ENCODE data around the gene TUT7. TPM values are rescaled to one million over a fixed set of nuclear protein-coding genes. Genes with fewer than 3 reads are reported as not detected.
"Not testable (repeated sequence)": the region's sequence is repeated elsewhere in the genome, so short reads cannot be mapped to it uniquely, and the experiment has no call there.

TUT7 gene, protein sequence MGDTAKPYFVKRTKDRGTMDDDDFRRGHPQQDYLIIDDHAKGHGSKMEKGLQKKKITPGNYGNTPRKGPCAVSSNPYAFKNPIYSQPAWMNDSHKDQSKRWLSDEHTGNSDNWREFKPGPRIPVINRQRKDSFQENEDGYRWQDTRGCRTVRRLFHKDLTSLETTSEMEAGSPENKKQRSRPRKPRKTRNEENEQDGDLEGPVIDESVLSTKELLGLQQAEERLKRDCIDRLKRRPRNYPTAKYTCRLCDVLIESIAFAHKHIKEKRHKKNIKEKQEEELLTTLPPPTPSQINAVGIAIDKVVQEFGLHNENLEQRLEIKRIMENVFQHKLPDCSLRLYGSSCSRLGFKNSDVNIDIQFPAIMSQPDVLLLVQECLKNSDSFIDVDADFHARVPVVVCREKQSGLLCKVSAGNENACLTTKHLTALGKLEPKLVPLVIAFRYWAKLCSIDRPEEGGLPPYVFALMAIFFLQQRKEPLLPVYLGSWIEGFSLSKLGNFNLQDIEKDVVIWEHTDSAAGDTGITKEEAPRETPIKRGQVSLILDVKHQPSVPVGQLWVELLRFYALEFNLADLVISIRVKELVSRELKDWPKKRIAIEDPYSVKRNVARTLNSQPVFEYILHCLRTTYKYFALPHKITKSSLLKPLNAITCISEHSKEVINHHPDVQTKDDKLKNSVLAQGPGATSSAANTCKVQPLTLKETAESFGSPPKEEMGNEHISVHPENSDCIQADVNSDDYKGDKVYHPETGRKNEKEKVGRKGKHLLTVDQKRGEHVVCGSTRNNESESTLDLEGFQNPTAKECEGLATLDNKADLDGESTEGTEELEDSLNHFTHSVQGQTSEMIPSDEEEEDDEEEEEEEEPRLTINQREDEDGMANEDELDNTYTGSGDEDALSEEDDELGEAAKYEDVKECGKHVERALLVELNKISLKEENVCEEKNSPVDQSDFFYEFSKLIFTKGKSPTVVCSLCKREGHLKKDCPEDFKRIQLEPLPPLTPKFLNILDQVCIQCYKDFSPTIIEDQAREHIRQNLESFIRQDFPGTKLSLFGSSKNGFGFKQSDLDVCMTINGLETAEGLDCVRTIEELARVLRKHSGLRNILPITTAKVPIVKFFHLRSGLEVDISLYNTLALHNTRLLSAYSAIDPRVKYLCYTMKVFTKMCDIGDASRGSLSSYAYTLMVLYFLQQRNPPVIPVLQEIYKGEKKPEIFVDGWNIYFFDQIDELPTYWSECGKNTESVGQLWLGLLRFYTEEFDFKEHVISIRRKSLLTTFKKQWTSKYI (N-terminal part only)
- 10 to 100 TPM; 17.7 to 31.5 TPM for total RNA-seq

DNA sequence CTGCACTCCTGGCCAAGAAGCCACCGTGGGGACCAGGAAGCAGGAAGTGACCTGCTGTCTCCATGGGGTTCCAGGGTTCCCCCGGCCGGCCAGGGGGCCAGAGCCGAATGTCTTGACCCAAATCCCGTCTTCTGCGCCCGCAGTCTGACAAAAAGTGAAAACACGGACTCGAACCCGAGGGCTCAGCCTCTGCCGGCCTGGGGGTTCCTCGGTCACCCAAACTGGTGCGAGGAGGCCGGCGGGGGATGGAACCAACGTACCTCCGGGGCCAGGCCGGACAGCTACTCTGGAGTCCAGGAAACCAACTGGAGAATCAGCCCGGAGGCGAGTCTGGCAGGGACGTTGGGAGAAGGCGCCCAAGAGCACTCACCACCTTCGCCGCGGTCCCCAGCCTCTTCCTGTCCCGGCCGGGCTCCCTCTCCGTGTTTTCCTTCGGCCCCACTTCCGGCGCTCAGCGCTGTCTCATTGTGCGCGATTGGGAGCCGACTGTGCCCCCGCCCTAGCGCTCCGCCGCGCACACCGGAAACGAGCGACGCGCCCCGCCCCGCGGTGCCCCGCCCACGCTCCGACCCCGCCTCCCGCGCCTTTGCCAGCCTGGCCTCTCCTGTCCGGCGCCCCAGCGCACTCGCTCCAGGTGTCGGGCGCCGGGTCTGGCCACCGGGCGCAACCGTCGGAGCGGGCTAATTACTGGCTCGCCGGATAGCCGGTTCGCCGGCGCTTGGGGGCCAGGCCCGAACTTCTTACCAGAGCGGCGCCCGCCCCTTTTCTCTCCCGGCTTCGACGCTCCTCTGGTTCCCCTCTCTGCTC, at the start of gene TUT7:
TUT7 (minus strand) TSS at position 400 of the 807 bp plus-strand sequence. CDS start 1,211 bp downstream, outside the sequence.
- Histone ChIP-seq H3K36me3 (no peaks in the 10 kb centered on the region), H3K4me1 (ENCODE audit: control insufficient read depth in 1 of 2, low read depth in 2 of 2) (peaks cover 29 to 47% of the 10 kb centered on the region in 2 donors), H3K27ac (peak within 1 kb of the TSS; percentile 91 to 95), H3K9me3 (no peaks in the 10 kb centered on the region), H3K4me3 (peak within 1 kb of the TSS; percentile 97), H3K27me3 (replicated peaks; ENCODE audit: insufficient read depth) (no peaks in the 10 kb centered on the region)
- DNase-seq (ENCODE audit: low spot score) (peak; percentile 77), ATAC-seq (ENCODE audit: insufficient number of reproducible peaks, low FRiP score, low read depth) (peak; percentile 94)
- TF ChIP-seq, protein P1, sequence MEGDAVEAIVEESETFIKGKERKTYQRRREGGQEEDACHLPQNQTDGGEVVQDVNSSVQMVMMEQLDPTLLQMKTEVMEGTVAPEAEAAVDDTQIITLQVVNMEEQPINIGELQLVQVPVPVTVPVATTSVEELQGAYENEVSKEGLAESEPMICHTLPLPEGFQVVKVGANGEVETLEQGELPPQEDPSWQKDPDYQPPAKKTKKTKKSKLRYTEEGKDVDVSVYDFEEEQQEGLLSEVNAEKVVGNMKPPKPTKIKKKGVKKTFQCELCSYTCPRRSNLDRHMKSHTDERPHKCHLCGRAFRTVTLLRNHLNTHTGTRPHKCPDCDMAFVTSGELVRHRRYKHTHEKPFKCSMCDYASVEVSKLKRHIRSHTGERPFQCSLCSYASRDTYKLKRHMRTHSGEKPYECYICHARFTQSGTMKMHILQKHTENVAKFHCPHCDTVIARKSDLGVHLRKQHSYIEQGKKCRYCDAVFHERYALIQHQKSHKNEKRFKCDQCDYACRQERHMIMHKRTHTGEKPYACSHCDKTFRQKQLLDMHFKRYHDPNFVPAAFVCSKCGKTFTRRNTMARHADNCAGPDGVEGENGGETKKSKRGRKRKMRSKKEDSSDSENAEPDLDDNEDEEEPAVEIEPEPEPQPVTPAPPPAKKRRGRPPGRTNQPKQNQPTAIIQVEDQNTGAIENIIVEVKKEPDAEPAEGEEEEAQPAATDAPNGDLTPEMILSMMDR (IDR thresholded peaks at IDR 0.05): no peak

GRCh38 chr9:86402591-86402990, 48.4 kb upstream of the TUT7 start:
- Histone ChIP-seq H3K27me3 (replicated peaks; ENCODE audit: insufficient read depth) (no peaks in the 10 kb centered on the region), H3K9me3 (no peaks in the 10 kb centered on the region), H3K4me3 (no peak overlapping the region), H3K27ac (no peak overlapping the region), H3K36me3 (no peaks in the 10 kb centered on the region), H3K4me1 (ENCODE audit: control insufficient read depth in 1 of 2, low read depth in 2 of 2) (peaks cover 5 to 23% of the 10 kb centered on the region in 2 donors)
- DNase-seq (ENCODE audit: low spot score) (no peak), ATAC-seq (ENCODE audit: insufficient number of reproducible peaks, low FRiP score, low read depth) (no peak)
- TF ChIP-seq, protein P1 (IDR thresholded peaks at IDR 0.05): no peak

DNA sequence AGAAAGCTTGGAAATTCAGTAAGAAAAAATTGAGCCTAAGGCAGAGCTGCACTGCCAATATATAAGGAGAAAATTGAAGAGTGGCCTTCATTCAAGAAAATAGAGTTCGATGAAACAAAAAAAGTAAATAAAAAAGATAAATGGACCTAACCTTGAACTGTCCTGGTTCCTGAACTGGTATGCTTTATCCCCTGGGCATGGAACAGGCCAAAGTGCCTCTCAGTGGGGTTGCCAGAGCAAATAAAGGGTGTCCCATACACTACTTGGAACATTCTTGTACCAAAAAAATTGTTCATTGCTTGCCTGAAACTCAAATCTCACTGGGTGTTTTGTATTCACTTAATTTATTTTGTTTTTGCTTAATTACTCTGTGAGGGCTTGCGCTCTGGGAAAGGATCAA, 42.2 kb upstream of the TUT7 start:
- no peaks in the 10 kb centered on the region for H3K4me1 ChIP-seq (ENCODE audit: control insufficient read depth in 1 of 2, low read depth in 2 of 2)
- no peak overlapping the region for H3K27ac ChIP-seq
- TF ChIP-seq, protein P1 (IDR thresholded peaks at IDR 0.05): no peak
- H3K36me3 ChIP-seq: no peaks in the 10 kb centered on the region
- H3K27me3 ChIP-seq (replicated peaks; ENCODE audit: insufficient read depth): no peaks in the 10 kb centered on the region
- no peaks in the 10 kb centered on the region for H3K9me3 ChIP-seq
- ATAC-seq (ENCODE audit: insufficient number of reproducible peaks, low FRiP score, low read depth) (no peak), DNase-seq (ENCODE audit: low spot score) (no peak)
- no peak overlapping the region for H3K4me3 ChIP-seq

GRCh38 chr9:86390184-86390583, 36.0 kb upstream of the TUT7 start:
- H3K27me3 ChIP-seq (replicated peaks; ENCODE audit: insufficient read depth); H3K9me3 ChIP-seq; DNase-seq (ENCODE audit: low spot score); H3K4me3 ChIP-seq; H3K4me1 ChIP-seq (ENCODE audit: control insufficient read depth in 1 of 2, low read depth in 2 of 2); H3K27ac ChIP-seq; H3K36me3 ChIP-seq; ATAC-seq (ENCODE audit: insufficient number of reproducible peaks, low FRiP score, low read depth): not testable (repeated sequence)

GRCh38 chr9:86389628-86390027, 35.4 kb upstream of the TUT7 start:
- TF ChIP-seq, protein P1 (IDR thresholded peaks at IDR 0.05): no peak
- ATAC-seq (ENCODE audit: insufficient number of reproducible peaks, low FRiP score, low read depth) (no peak), DNase-seq (ENCODE audit: low spot score) (no peak)
- H3K27me3 ChIP-seq (replicated peaks; ENCODE audit: insufficient read depth): no peaks in the 10 kb centered on the region
- H3K9me3 ChIP-seq: no peaks in the 10 kb centered on the region
- H3K36me3 ChIP-seq: no peaks in the 10 kb centered on the region
- no peak overlapping the region for H3K27ac ChIP-seq
- H3K4me3 ChIP-seq: no peak overlapping the region
- no peaks in the 10 kb centered on the region for H3K4me1 ChIP-seq (ENCODE audit: control insufficient read depth in 1 of 2, low read depth in 2 of 2)
